ENCODE results near the gene FAM111A.

The FAM111A gene

GRCh38 chr11:59164028-59164427, 21.4 kb downstream of the FAM111A start:
- in situ Hi-C loops (cut with MboI; ENCODE audit: low pct_unique_long_range_greater_than_20kb, low sequenced_read_pairs, unreplicated experiment): no loop called here
- DNase-seq (ENCODE audit: low spot score): no peak
- no peak for TF ChIP-seq CTCF (IDR thresholded peaks at IDR 0.05; ENCODE audit: extremely low read depth, insufficient read depth, missing control alignments)

- peak; percentile 99 for TF ChIP-seq CTCF (IDR thresholded peaks at IDR 0.05; ENCODE audit: extremely low read depth, insufficient read depth, missing control alignments)
- peak; percentile 86 for DNase-seq (ENCODE audit: low spot score)
- in situ Hi-C loops (cut with MboI; ENCODE audit: low pct_unique_long_range_greater_than_20kb, low sequenced_read_pairs, unreplicated experiment): loop anchor here (5.0 kb wide), 1 partner anchor 261 kb away; no protein-coding TSS in a partner anchor
These were observed 29.1 kb downstream of the FAM111A start, which contains the start of gene DTX4 for GRCh38 chr11:59171508-59172322. DTX4 (plus strand) TSS chr11:59172132; CDS start chr11:59172596, 464 bp downstream.

GRCh38 chr11:59172345-59173079, 29.9 kb downstream of the FAM111A start:
- peak; percentile 74 for DNase-seq (ENCODE audit: low spot score)
- in situ Hi-C loops (cut with MboI; ENCODE audit: low pct_unique_long_range_greater_than_20kb, low sequenced_read_pairs, unreplicated experiment): loop anchor here (5.0 kb wide), 1 partner anchor 260 kb away; no protein-coding TSS in a partner anchor
- no peak for TF ChIP-seq CTCF (IDR thresholded peaks at IDR 0.05; ENCODE audit: extremely low read depth, insufficient read depth, missing control alignments)

GRCh38 chr11:59173080-59173963, 30.7 kb downstream of the FAM111A start:
- no peak for DNase-seq (ENCODE audit: low spot score)
- no peak for TF ChIP-seq CTCF (IDR thresholded peaks at IDR 0.05; ENCODE audit: extremely low read depth, insufficient read depth, missing control alignments)
- in situ Hi-C loops (cut with MboI; ENCODE audit: low pct_unique_long_range_greater_than_20kb, low sequenced_read_pairs, unreplicated experiment): loop anchor here (5.0 kb wide), 1 partner anchor 259 kb away; no protein-coding TSS in a partner anchor

GRCh38 chr11:59173964-59174663, 31.5 kb downstream of the FAM111A start:
- in situ Hi-C loops (cut with MboI; ENCODE audit: low pct_unique_long_range_greater_than_20kb, low sequenced_read_pairs, unreplicated experiment): loop anchor here (5.0 kb wide), 1 partner anchor 258 kb away; no protein-coding TSS in a partner anchor

More at GRCh38 chr11:59173964-59174663, 31.5 kb downstream of the FAM111A start:
- DNase-seq (ENCODE audit: low spot score): peak; percentile 41
- TF ChIP-seq CTCF (IDR thresholded peaks at IDR 0.05; ENCODE audit: extremely low read depth, insufficient read depth, missing control alignments): no peak
